HepG2 (cell line): Measurements from ENCODE around the gene ITPR1. TPM values are rescaled to one million over a fixed set of nuclear protein-coding genes. Genes with fewer than 3 reads are reported as not detected.
A peak's percentile ranks its signal among the peaks of the same experiment; 100 is the strongest.

Source experiments
- ARNTL ChIP-seq: sonication (generic); formaldehyde crosslinking; IDR thresholded peaks from 2 replicates; pipeline ENCODE4 v1.4.0; 2020; ENCODE audit warnings: mild to moderate bottlenecking, missing genetic modification reagents
- MAX ChIP-seq: IDR thresholded peaks from 2 replicates; pipeline ENCODE4 v1.6.1; 2012; ENCODE audit warnings: inconsistent platforms
- MYNN ChIP-seq: sonication (generic); formaldehyde crosslinking; IDR thresholded peaks from 2 replicates; pipeline ENCODE4 v1.4.0; 2020; ENCODE audit warnings: mild to moderate bottlenecking, low read depth, missing genetic modification reagents
- NCOA1 ChIP-seq: sonication (generic); formaldehyde crosslinking; IDR thresholded peaks from 2 replicates; pipeline ENCODE4 v1.9.0; 2021; ENCODE audit warnings: missing genetic modification reagents
- PHF21A ChIP-seq: sonication (generic); formaldehyde crosslinking; IDR thresholded peaks from 2 replicates; pipeline ENCODE4 v1.5.0; 2020; ENCODE audit warnings: mild to moderate bottlenecking, missing genetic modification reagents
- PTBP1 ChIP-seq: fragments of 200-400 bp; formaldehyde crosslinking; IDR thresholded peaks from 2 replicates; pipeline ENCODE4 v1.6.1; 2018; ENCODE audit warnings: low read length, low read depth; ENCODE audit not compliant: poor library complexity, severe bottlenecking
- RFXANK ChIP-seq: IDR thresholded peaks from 2 replicates; pipeline ENCODE4 v1.6.1; 2016
- SMAD9 ChIP-seq: sonication (generic); formaldehyde crosslinking; IDR thresholded peaks from 2 replicates; pipeline ENCODE4 v1.5.1; 2020; ENCODE audit warnings: mild to moderate bottlenecking, missing genetic modification reagents
- TERF1 ChIP-seq: sonication (generic); formaldehyde crosslinking; IDR thresholded peaks from 2 replicates; pipeline ENCODE4 v1.8.0; 2022; ENCODE audit warnings: mild to moderate bottlenecking, missing genetic modification reagents, moderate library complexity
- TFDP2 ChIP-seq: sonication (generic); formaldehyde crosslinking; IDR thresholded peaks from 2 replicates; pipeline ENCODE4 v1.4.0; 2020; ENCODE audit warnings: missing genetic modification reagents
- U2AF1 ChIP-seq: fragments of 200-400 bp; formaldehyde crosslinking; optimal IDR thresholded peaks from 2 replicates; pipeline ENCODE3; 2017; ENCODE audit warnings: mild to moderate bottlenecking, low read depth, low read length
- ZBTB37 ChIP-seq: sonication (generic); formaldehyde crosslinking; IDR thresholded peaks from 2 replicates; pipeline ENCODE4 v1.4.0; 2020; ENCODE audit warnings: mild to moderate bottlenecking, missing genetic modification reagents
- ZBTB7A ChIP-seq: sonication (generic); formaldehyde crosslinking; IDR thresholded peaks from 2 replicates; pipeline ENCODE4 v1.8.0; 2022; ENCODE audit warnings: mild to moderate bottlenecking, missing genetic modification reagents
- ZFAT ChIP-seq: sonication (generic); formaldehyde crosslinking; conservative IDR thresholded peaks from 2 replicates; pipeline ENCODE4 v1.8.1; 2023; ENCODE audit warnings: missing genetic modification reagents, inconsistent platforms
- ZFP37 ChIP-seq: sonication (generic); formaldehyde crosslinking; IDR thresholded peaks from 2 replicates; pipeline ENCODE4 v1.4.0; 2020; ENCODE audit warnings: missing genetic modification reagents, borderline replicate concordance
- ZNF20 ChIP-seq: sonication (generic); formaldehyde crosslinking; IDR thresholded peaks from 2 replicates; pipeline ENCODE4 v1.4.0; 2020; ENCODE audit warnings: mild to moderate bottlenecking, moderate library complexity, missing genetic modification reagents
- ZNF512B ChIP-seq: sonication (generic); formaldehyde crosslinking; IDR thresholded peaks from 2 replicates; pipeline ENCODE4 v1.5.1; 2020; ENCODE audit warnings: missing genetic modification reagents, mild to moderate bottlenecking, borderline replicate concordance
- ZNF549 ChIP-seq: sonication (generic); formaldehyde crosslinking; IDR thresholded peaks from 2 replicates; pipeline ENCODE4 v1.5.0; 2020; ENCODE audit warnings: missing genetic modification reagents
- ZNF703 ChIP-seq: sonication (generic); formaldehyde crosslinking; IDR thresholded peaks from 2 replicates; pipeline ENCODE4 v1.5.1; 2020; ENCODE audit warnings: missing genetic modification reagents, mild to moderate bottlenecking, moderate library complexity, borderline replicate concordance
- ZNF75D ChIP-seq: sonication (generic); formaldehyde crosslinking; IDR thresholded peaks from 2 replicates; pipeline ENCODE4 v1.8.1; 2023; ENCODE audit warnings: missing genetic modification reagents, mild to moderate bottlenecking, borderline replicate concordance
- ZNF776 ChIP-seq: sonication (generic); formaldehyde crosslinking; IDR thresholded peaks from 2 replicates; pipeline ENCODE4 v1.4.0; 2020; ENCODE audit warnings: mild to moderate bottlenecking, missing genetic modification reagents
- polyA plus RNA-seq, 8 experiments: library from polyadenylated mRNA; depleted of rRNA in 3 of 8; stranded (reverse) in 7 of 8; unstranded in 1 of 8; fragments of >200 nt; fragmentation: Illumina TruSeq in 4 of 8; extraction: Trizol in 4 of 8; gene quantifications; 2 replicates each; pipeline versions ENCODE4 v1.2.1 to v1.2.3, GENCODE V29; 2011 to 2016; ENCODE audit warnings: low read depth in 4 of 8, missing spikeins in 1 of 8, mixed read lengths in 1 of 8; ENCODE audit not compliant: insufficient read depth in 1 of 8
- total RNA-seq, 5 experiments: library from RNA; depleted of rRNA; stranded (reverse); fragments of >200 nt; fragmentation: Illumina TruSeq; extraction: Trizol; gene quantifications; 2 replicates each; pipeline ENCODE4 v1.2.3, GENCODE V29; 2016; ENCODE audit warnings: low read depth in 1 of 5

ITPR1 gene
- total and polyA plus RNA-seq, 2 of the 13 experiments (the other 11 are each of a cell fraction or from before 2014, with no cell fraction given): 10.0 to 11.4 TPM

- TF ChIP-seq ZNF703 (CRISPR knock-in tag) (no peak), ZNF776 (CRISPR knock-in tag) (no peak), SMAD9 (CRISPR knock-in tag) (no peak), ZFAT (CRISPR knock-in tag) (no peak), PTBP1 (no peak), ZFP37 (CRISPR knock-in tag) (no peak), TFDP2 (CRISPR knock-in tag) (no peak), TERF1 (CRISPR knock-in tag) (no peak), NCOA1 (no peak), PHF21A (CRISPR knock-in tag) (peak; percentile 48), ZBTB37 (CRISPR knock-in tag) (no peak), ZBTB7A (no peak), ARNTL (CRISPR knock-in tag) (peak; percentile 65), ZNF512B (no peak), MYNN (CRISPR knock-in tag) (no peak), ZNF549 (no peak), RFXANK (CRISPR knock-in tag) (no peak), MAX (no peak), ZNF20 (no peak), U2AF1 (no peak), ZNF75D (CRISPR knock-in tag) (no peak)
Measured at GRCh38 chr3:4720316-4721075, 227.3 kb downstream of the ITPR1 start (continued).
